Neural cell (in vitro differentiated cells): Measurements from ENCODE around the gene BTNL8. TPM values are rescaled to one million over a fixed set of nuclear protein-coding genes. Genes with fewer than 3 reads are reported as not detected.

Experiments
- H2AFZ ChIP-seq: fragments of 200-600, 300-800 bp; sonication (generic), shearing (Covaris generic); 2 replicates; pipeline ENCODE4 v1.6.0; 2014; ENCODE audit warnings: low read depth, mild to moderate bottlenecking, antibody characterized with exemption, low read length, moderate library complexity
- H3F3A ChIP-seq: fragments of 200-600 bp; shearing (Covaris generic); 2 replicates; pipeline ENCODE4 v1.6.1; 2016; ENCODE audit warnings: mild to moderate bottlenecking, moderate library complexity, mixed read lengths, antibody characterized with exemption, low read length; ENCODE audit not compliant: insufficient read depth, poor library complexity, severe bottlenecking
- H3K27ac ChIP-seq: fragments of 200-600, 300-800 bp; sonication (generic), shearing (Covaris generic); 2 replicates; pipeline ENCODE4 v1.5.1; 2014; ENCODE audit warnings: mild to moderate bottlenecking, low read length, moderate library complexity
- H3K27me3 ChIP-seq: fragments of 300-800, 200-600 bp; sonication (generic), shearing (Covaris generic); 2 replicates; pipeline ENCODE4 v1.6.0; 2014; ENCODE audit warnings: mild to moderate bottlenecking, low read depth, low read length, moderate library complexity; ENCODE audit not compliant: insufficient read depth
- H3K36me3 ChIP-seq: fragments of 300-800, 200-600 bp; sonication (generic), shearing (Covaris generic); 2 replicates; pipeline ENCODE4 v1.5.1; 2014; ENCODE audit warnings: mild to moderate bottlenecking, antibody characterized with exemption, low read length, moderate library complexity; ENCODE audit not compliant: insufficient read depth
- H3K4me2 ChIP-seq: fragments of 300-800, 200-600 bp; sonication (generic), shearing (Covaris generic); 2 replicates; pipeline ENCODE4 v1.6.0; 2014; ENCODE audit warnings: mild to moderate bottlenecking, low read length
- H3K4me3 ChIP-seq: fragments of 300-800, 200-600 bp; sonication (generic), shearing (Covaris generic); 2 replicates; pipeline ENCODE4 v1.5.1; 2014; ENCODE audit warnings: mild to moderate bottlenecking, low read length, moderate library complexity
- H3K79me2 ChIP-seq: fragments of 200-600 bp; shearing (Covaris generic); replicated peaks from 2 replicates; pipeline ENCODE4 v1.6.0; 2014; ENCODE audit warnings: mild to moderate bottlenecking, low read length, moderate library complexity; ENCODE audit not compliant: insufficient read depth
- H3K9ac ChIP-seq: fragments of 300-800, 200-600 bp; sonication (generic), shearing (Covaris generic); 2 replicates; pipeline ENCODE4 v1.6.1; 2016; ENCODE audit warnings: mild to moderate bottlenecking, low read length, mixed read lengths
- H3K9me2 ChIP-seq: fragments of 200-600 bp; shearing (Covaris generic); 2 replicates; pipeline ENCODE4 v1.6.1; 2016; ENCODE audit warnings: mild to moderate bottlenecking, low read length, mixed read lengths; ENCODE audit not compliant: insufficient read depth
- H3K9me3 ChIP-seq: fragments of 200-600, 300-800 bp; sonication (generic), shearing (Covaris generic); 2 replicates; pipeline ENCODE4 v1.6.1; 2016; ENCODE audit warnings: mild to moderate bottlenecking, mixed run types, low read length, moderate library complexity, mixed read lengths
- H4K20me1 ChIP-seq: fragments of 200-600 bp; shearing (Covaris generic); 2 replicates; pipeline ENCODE4 v1.6.1; 2016; ENCODE audit warnings: mild to moderate bottlenecking, mixed run types; ENCODE audit not compliant: insufficient read depth
- CTCF ChIP-seq: fragments of 450-650 bp; IDR thresholded peaks from 2 replicates; pipeline ENCODE4 v1.5.1; 2014; ENCODE audit warnings: antibody characterized with exemption, mild to moderate bottlenecking, moderate library complexity; ENCODE audit not compliant: poor library complexity, severe bottlenecking
- EP300 ChIP-seq: fragments of 450-650 bp; conservative IDR thresholded peaks from 2 replicates; pipeline ENCODE4 v1.6.1; 2014; ENCODE audit warnings: antibody characterized with exemption, mild to moderate bottlenecking, moderate library complexity; ENCODE audit not compliant: poor library complexity, severe bottlenecking
- EZH2 ChIP-seq: fragments of 200-600, 300-800 bp; shearing (Covaris generic), sonication (generic); IDR thresholded peaks from 2 replicates; pipeline ENCODE4 v1.6.1; 2014; ENCODE audit warnings: antibody characterized with exemption, low read length, borderline replicate concordance, mild to moderate bottlenecking; ENCODE audit not compliant: insufficient read depth, poor library complexity, severe bottlenecking
- MXI1 ChIP-seq: fragments of 450-650 bp; conservative IDR thresholded peaks from 2 replicates; pipeline ENCODE4 v1.6.1; 2014; ENCODE audit warnings: antibody characterized with exemption, mild to moderate bottlenecking; ENCODE audit not compliant: poor library complexity, severe bottlenecking
- POLR2AphosphoS5 ChIP-seq: IDR thresholded peaks from 2 replicates; pipeline ENCODE4 v1.6.1; 2012
- RAD21 ChIP-seq: fragments of 450-650 bp; conservative IDR thresholded peaks from 2 replicates; pipeline ENCODE4 v1.6.1; 2014; ENCODE audit warnings: antibody characterized with exemption, mild to moderate bottlenecking, moderate library complexity
- REST ChIP-seq: IDR thresholded peaks from 2 replicates; pipeline ENCODE4 v1.6.1; 2012; ENCODE audit warnings: borderline replicate concordance
- SMC3 ChIP-seq: fragments of 450-650 bp; conservative IDR thresholded peaks from 2 replicates; pipeline ENCODE4 v1.6.1; 2014; ENCODE audit warnings: antibody characterized with exemption, mild to moderate bottlenecking, moderate library complexity; ENCODE audit not compliant: poor library complexity
- TAF1 ChIP-seq: IDR thresholded peaks from 2 replicates; pipeline ENCODE4 v1.6.1; 2012; ENCODE audit warnings: low read depth
- polyA plus RNA-seq: library from polyadenylated mRNA; depleted of rRNA; stranded (reverse); fragments of >200 nt; gene quantifications from 2 replicates; pipeline ENCODE4 v1.2.3, GENCODE V29; 2014

The BTNL8 gene
- polyA plus RNA-seq, 1 donor from 2014 or later, result not detected

GRCh38 chr5:180974612-180975315, 75.8 kb downstream of the BTNL8 start:
- Histone ChIP-seq H3K4me2 (no peak overlapping the region), H3K27me3 (no peaks in the 10 kb centered on the region), H3K9ac (no peak overlapping the region), H3K9me2 (no peaks in the 10 kb centered on the region), H3K79me2 (no peaks in the 10 kb centered on the region), H3K27ac (no peak overlapping the region), H4K20me1 (no peaks in the 10 kb centered on the region), H3K9me3 (no peaks in the 10 kb centered on the region), H3K4me3 (no peak overlapping the region), H3K36me3 (no peaks in the 10 kb centered on the region), H3F3A (no peaks in the 10 kb centered on the region), H2AFZ (no peak overlapping the region)
- TF ChIP-seq RAD21 (no peak), CTCF (no peak), POLR2AphosphoS5 (no peak), SMC3 (no peak)

GRCh38 chr5:180975338-180975737, 76.4 kb downstream of the BTNL8 start:
- no peak overlapping the region for H3K4me2 ChIP-seq
- no peak overlapping the region for H3K9ac ChIP-seq
- H3K27ac ChIP-seq, result no peak overlapping the region
- no peaks in the 10 kb centered on the region for H3K27me3 ChIP-seq
- H2AFZ ChIP-seq, result no peak overlapping the region
- no peaks in the 10 kb centered on the region for H3K9me3 ChIP-seq
- no peak for TF ChIP-seq REST
- TF ChIP-seq SMC3, result no peak
- no peak for TF ChIP-seq RAD21
- TF ChIP-seq POLR2AphosphoS5, result no peak
- no peak for TF ChIP-seq EP300
- no peak for TF ChIP-seq EZH2
- no peak for TF ChIP-seq TAF1
- TF ChIP-seq CTCF, result no peak
- TF ChIP-seq MXI1, result no peak
- H4K20me1 ChIP-seq, result no peaks in the 10 kb centered on the region
- no peaks in the 10 kb centered on the region for H3K79me2 ChIP-seq
- H3K9me2 ChIP-seq, result no peaks in the 10 kb centered on the region
- no peaks in the 10 kb centered on the region for H3F3A ChIP-seq
- no peak overlapping the region for H3K4me3 ChIP-seq
- no peaks in the 10 kb centered on the region for H3K36me3 ChIP-seq
